Epithelial cell of proximal tubule (primary cell): ENCODE measurements around the gene CALML5. TPM values are rescaled to one million over a fixed set of nuclear protein-coding genes. Genes with fewer than 3 reads are reported as not detected.

Experiments
- DNase-seq: peaks from one replicate; pipeline ENCODE4 v3.0.0-alpha.2; 2011; ENCODE audit warnings: low read depth
- H3K4me3 ChIP-seq: 2 replicates; pipeline ENCODE4 v1.5.1; 2011; ENCODE audit warnings: low read depth, mild to moderate bottlenecking, low read length
- total RNA-seq: library from RNA; depleted of rRNA; stranded (reverse); fragments of >200 nt; gene quantifications from 2 replicates; pipeline ENCODE4 v1.2.3, GENCODE V29; 2015
- TF ChIP-seq, protein P1 (sequence below): conservative IDR thresholded peaks from 2 replicates; pipeline ENCODE4 v1.5.1; 2012; ENCODE audit warnings: low read depth, mild to moderate bottlenecking, low read length

The CALML5 gene
- total RNA-seq, 1 donor from 2014 or later = not detected

- no peak for DNase-seq
- TF ChIP-seq, protein P1, sequence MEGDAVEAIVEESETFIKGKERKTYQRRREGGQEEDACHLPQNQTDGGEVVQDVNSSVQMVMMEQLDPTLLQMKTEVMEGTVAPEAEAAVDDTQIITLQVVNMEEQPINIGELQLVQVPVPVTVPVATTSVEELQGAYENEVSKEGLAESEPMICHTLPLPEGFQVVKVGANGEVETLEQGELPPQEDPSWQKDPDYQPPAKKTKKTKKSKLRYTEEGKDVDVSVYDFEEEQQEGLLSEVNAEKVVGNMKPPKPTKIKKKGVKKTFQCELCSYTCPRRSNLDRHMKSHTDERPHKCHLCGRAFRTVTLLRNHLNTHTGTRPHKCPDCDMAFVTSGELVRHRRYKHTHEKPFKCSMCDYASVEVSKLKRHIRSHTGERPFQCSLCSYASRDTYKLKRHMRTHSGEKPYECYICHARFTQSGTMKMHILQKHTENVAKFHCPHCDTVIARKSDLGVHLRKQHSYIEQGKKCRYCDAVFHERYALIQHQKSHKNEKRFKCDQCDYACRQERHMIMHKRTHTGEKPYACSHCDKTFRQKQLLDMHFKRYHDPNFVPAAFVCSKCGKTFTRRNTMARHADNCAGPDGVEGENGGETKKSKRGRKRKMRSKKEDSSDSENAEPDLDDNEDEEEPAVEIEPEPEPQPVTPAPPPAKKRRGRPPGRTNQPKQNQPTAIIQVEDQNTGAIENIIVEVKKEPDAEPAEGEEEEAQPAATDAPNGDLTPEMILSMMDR = no peak
- H3K4me3 ChIP-seq = no peak overlapping the region
These were observed 31.6 kb downstream of the CALML5 start for GRCh38 chr10:5467634-5468255.

DNA sequence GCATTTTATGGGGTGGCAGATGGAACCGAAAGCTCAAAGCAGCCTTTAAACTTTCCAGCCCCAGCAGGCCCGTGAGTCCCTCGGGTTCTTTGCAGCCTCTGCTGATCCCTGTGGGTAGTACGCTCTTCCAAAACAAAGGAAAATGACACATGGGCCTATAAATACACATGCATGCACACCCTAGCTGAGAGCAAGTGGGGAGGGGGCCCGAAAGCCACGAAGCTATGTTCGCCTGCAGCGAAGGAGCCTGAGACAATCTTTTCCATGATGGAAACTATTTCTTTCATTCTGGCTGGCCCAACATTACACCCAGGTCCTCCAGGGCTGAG lies 32.2 kb downstream of the CALML5 start:
- TF ChIP-seq, protein P1 = no peak
- no peak overlapping the region for H3K4me3 ChIP-seq
- no peak for DNase-seq

- no peak overlapping the region for H3K4me3 ChIP-seq
- TF ChIP-seq, protein P1 = no peak
- DNase-seq = no peak
These were observed 32.7 kb downstream of the CALML5 start for GRCh38 chr10:5466451-5467206.

GRCh38 chr10:5465976-5466450 lies 33.4 kb downstream of the CALML5 start:
- no peak for DNase-seq
- no peak overlapping the region for H3K4me3 ChIP-seq
- TF ChIP-seq, protein P1 = no peak

- TF ChIP-seq, protein P1 = no peak
- DNase-seq = no peak
- H3K4me3 ChIP-seq = no peak overlapping the region
These were observed 34.8 kb downstream of the CALML5 start for GRCh38 chr10:5464546-5464945.

DNA sequence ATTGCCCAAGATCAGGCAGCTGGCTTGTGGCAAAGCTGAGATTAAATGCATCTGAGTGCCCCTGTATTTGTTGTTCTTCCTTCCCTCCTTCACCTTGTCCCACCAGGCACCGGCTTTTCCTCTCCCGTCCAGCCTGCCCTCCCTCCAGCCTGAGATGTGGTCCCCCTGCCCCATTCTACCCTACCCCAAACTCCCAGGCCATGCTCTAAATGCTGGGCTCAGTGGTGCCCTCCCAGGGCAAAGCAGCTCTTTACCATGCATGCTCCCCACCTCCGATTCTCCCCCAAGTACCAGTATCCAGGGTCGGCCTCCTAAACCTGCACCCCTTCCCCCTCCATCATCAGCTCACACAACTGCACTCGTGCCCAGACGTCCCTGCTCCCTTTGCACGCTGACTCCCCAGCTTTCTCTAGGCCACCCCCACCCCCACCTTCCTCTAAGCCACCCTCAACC lies 36.5 kb downstream of the CALML5 start:
- H3K4me3 ChIP-seq = no peak overlapping the region
- TF ChIP-seq, protein P1 = no peak
- DNase-seq = no peak
